CD4-positive, CD25-positive, alpha-beta regulatory T cell (primary cell): ENCODE results near the gene GTF3C4. TPM values are rescaled to one million over a fixed set of nuclear protein-coding genes. Genes with fewer than 3 reads are reported as not detected.
A peak's percentile ranks its signal among the peaks of the same experiment; 100 is the strongest.
"Not testable (repeated sequence)": the region's sequence is repeated elsewhere in the genome, so short reads cannot be mapped to it uniquely, and the experiment has no call there.

Experiments used
- ATAC-seq, 2 donors: fragments of 150-1000 bp; cut with Tn5 transposase; one replicate each; pipeline ENCODE4 v1.10.0; 2021; ENCODE audit warnings: low read depth in 2 of 2, moderate number of reproducible peaks in 2 of 2, moderate library complexity in 1 of 2
- DNase-seq, 3 donors: peaks; one replicate each; pipeline versions ENCODE4 v3.0.0 to v3.0.0-alpha.2; 2012 to 2022; ENCODE audit warnings: mixed read lengths in 1 of 3
- H3K27ac ChIP-seq: one replicate; pipeline ENCODE4 v1.7.0; 2013; ENCODE audit warnings: mild to moderate bottlenecking, low read length; ENCODE audit not compliant: insufficient read depth, poor library complexity, severe bottlenecking
- H3K27me3 ChIP-seq: one replicate; pipeline ENCODE4 v1.7.0; 2013; ENCODE audit warnings: low read length; ENCODE audit not compliant: control insufficient read depth, insufficient read depth
- H3K36me3 ChIP-seq: one replicate; pipeline ENCODE4 v1.7.0; 2013; ENCODE audit warnings: mild to moderate bottlenecking, low read length, moderate library complexity; ENCODE audit not compliant: control insufficient read depth, insufficient read depth
- H3K4me1 ChIP-seq: 2 replicates; pipeline ENCODE4 v1.7.0; 2013; ENCODE audit warnings: mild to moderate bottlenecking, low read length; ENCODE audit not compliant: insufficient read depth, control insufficient read depth, poor library complexity, severe bottlenecking
- H3K4me3 ChIP-seq: one replicate; pipeline ENCODE4 v1.7.0; 2013; ENCODE audit warnings: low read depth, mild to moderate bottlenecking, low read length, moderate library complexity
- H3K9me3 ChIP-seq, 2 experiments: 1 replicate in 1 of 2; 2 replicates in 1 of 2; pipeline ENCODE4 v1.7.0; 2013; ENCODE audit warnings: low read length in 2 of 2, mild to moderate bottlenecking in 1 of 2, moderate library complexity in 1 of 2; ENCODE audit not compliant: control insufficient read depth in 2 of 2
- H3K27ac Mint-ChIP-seq, 3 donors: one replicate each; pipeline ENCODE4 v1.8.0; 2020 to 2022; ENCODE audit warnings: mild to moderate bottlenecking in 3 of 3, mixed read lengths in 3 of 3, moderate library complexity in 2 of 3
- H3K27me3 Mint-ChIP-seq: one replicate; pipeline ENCODE4 v1.8.0; 2022; ENCODE audit warnings: mild to moderate bottlenecking, mixed read lengths
- H3K36me3 Mint-ChIP-seq: one replicate; pipeline ENCODE4 v1.8.0; 2020; ENCODE audit warnings: mixed read lengths
- H3K4me1 Mint-ChIP-seq, 4 donors: one replicate each; pipeline ENCODE4 v1.8.0; 2020 to 2022; ENCODE audit warnings: mixed read lengths in 4 of 4, mild to moderate bottlenecking in 1 of 4
- H3K4me3 Mint-ChIP-seq, 4 donors: one replicate each; pipeline ENCODE4 v1.8.0; 2020 to 2022; ENCODE audit warnings: mild to moderate bottlenecking in 4 of 4, mixed read lengths in 4 of 4, moderate library complexity in 3 of 4
- H3K9me3 Mint-ChIP-seq, 7 donors: one replicate each; pipeline ENCODE4 v1.8.0; 2020 to 2022; ENCODE audit warnings: mixed read lengths in 7 of 7, mild to moderate bottlenecking in 3 of 7, moderate library complexity in 2 of 7
- polyA plus RNA-seq, 4 donors: library from polyadenylated mRNA; unstranded; fragments of 300-500 nt; fragmentation: Illumina TruSeq; gene quantifications; one replicate each; pipeline ENCODE4 v1.2.3, GENCODE V29; 2021
- total RNA-seq: library from RNA; stranded (reverse); gene quantifications from one replicate; pipeline ENCODE4 v1.2.3, GENCODE V29; 2022

Gene GTF3C4
- total and polyA plus RNA-seq, 5 donors from 2014 or later: 2.8 to 10.2 (median 3.7) TPM

DNA sequence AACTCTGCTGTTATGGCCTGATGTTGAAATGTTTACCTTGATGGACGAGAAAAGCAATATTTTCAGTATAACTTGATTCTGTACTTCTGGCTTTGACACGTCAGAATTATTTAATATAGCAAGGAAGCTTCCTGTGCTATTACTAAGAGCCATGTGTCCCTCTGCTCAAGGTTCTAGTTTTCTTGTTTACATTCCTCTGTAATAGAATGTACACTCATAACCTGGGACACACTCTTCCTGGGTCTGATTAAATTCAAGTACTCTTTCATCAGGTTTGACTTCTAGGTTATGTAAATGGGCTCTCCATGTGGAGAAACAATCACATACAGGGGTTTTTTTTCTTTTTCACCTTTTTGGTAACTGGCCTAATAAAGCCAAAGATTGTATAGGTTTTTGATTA is 33.1 kb downstream of the GTF3C4 start:
- Histone ChIP-seq H3K36me3 (no peaks in the 10 kb centered on the region), H3K4me3 (no peak overlapping the region), H3K9me3 (peaks cover 2 to 4% of the 10 kb centered on the region in 2 experiments), H3K27me3 (peaks cover 2% of the 10 kb centered on the region), H3K27ac (no peak overlapping the region), H3K4me1 (no peaks in the 10 kb centered on the region)
- Mint-ChIP-seq H3K4me3 (peak overlapping the region in 1 of 4 donors; percentile 67), H3K4me1 (peaks cover 0 to 4% (median 0%) of the 10 kb centered on the region in 4 donors), H3K36me3 (no peaks in the 10 kb centered on the region), H3K27ac (no peak overlapping the region), H3K27me3 (peaks cover 32% of the 10 kb centered on the region), H3K9me3 (peaks cover 0 to 7% (median 0%) of the 10 kb centered on the region in 7 donors)
- DNase-seq (no peak), ATAC-seq (no peak)

DNA sequence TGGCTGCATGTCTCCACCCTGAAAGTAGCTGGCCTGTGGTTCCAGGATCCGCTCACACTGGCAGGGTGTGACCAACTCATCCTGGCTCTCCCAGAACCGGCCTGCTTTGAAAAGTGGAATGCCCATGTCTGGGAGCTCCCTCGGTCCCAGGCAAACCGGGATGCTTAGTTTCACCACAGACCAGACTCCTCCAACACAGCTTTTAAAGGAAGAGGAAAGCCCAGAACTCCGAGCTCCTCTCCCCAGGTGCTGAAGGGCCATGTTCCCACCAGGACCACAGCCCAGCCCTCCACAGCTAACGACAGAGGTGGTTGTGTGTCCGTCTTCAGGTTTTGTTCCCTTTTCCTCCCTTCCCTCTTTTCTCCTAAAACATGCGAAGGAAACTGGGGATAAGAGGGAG is 38.0 kb downstream of the GTF3C4 start:
- no peaks in the 10 kb centered on the region for H3K9me3 Mint-ChIP-seq
- Histone ChIP-seq H3K4me3 (no peak overlapping the region), H3K27ac (no peak overlapping the region), H3K36me3 (no peaks in the 10 kb centered on the region), H3K9me3 (no peaks in the 10 kb centered on the region), H3K4me1 (no peaks in the 10 kb centered on the region), H3K27me3 (no peaks in the 10 kb centered on the region)
- peaks cover 0 to 4% (median 0%) of the 10 kb centered on the region in 4 donors for H3K4me1 Mint-ChIP-seq
- DNase-seq (no peak), ATAC-seq (no peak)
- no peaks in the 10 kb centered on the region for H3K36me3 Mint-ChIP-seq
- no peak overlapping the region for H3K27ac Mint-ChIP-seq
- H3K27me3 Mint-ChIP-seq: peaks cover 31% of the 10 kb centered on the region
- H3K4me3 Mint-ChIP-seq: no peak overlapping the region

DNA sequence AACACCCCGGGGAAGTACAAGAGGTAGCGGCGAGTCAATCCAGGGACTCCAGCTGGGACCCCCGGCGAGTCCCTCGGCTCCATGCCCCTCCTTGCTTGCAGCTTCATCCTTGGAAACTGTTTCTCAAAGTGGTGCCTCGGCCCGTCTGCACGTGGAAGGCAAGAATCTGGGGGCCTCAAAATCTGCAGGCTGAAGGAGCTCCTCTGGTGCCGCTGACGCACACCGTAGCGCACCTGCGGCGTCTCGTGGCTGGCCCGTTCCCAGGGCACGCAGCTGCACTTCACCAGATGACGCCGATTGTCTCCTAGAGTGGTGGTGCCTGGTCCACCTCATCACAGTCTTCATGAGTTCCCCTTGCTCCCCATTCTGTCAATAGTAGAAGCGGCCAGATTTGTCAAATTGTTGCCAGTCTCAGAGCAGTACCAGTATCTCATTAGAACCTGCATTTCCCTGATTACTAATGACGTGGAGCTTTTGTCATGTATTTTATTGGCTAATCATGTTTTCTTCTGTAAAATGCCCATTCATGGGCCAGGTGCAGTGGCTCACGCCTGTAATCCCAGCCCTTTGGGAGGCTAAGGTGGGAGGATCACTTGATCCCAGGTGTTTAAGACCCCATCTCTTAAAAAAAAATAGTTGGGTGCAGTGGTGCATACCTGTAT is 38.6 kb downstream of the GTF3C4 start:
- no peaks in the 10 kb centered on the region for H3K4me1 ChIP-seq
- ATAC-seq: no peak
- H3K36me3 ChIP-seq: no peaks in the 10 kb centered on the region
- H3K9me3 Mint-ChIP-seq: no peaks in the 10 kb centered on the region
- H3K27ac ChIP-seq: no peak overlapping the region
- H3K27me3 Mint-ChIP-seq: peaks cover 26% of the 10 kb centered on the region
- H3K9me3 ChIP-seq: no peaks in the 10 kb centered on the region
- H3K27me3 ChIP-seq: no peaks in the 10 kb centered on the region
- H3K4me3 Mint-ChIP-seq: no peak overlapping the region
- H3K27ac Mint-ChIP-seq: no peak overlapping the region
- H3K4me3 ChIP-seq: no peak overlapping the region
- H3K4me1 Mint-ChIP-seq: peaks cover 0 to 4% (median 0%) of the 10 kb centered on the region in 4 donors
- no peaks in the 10 kb centered on the region for H3K36me3 Mint-ChIP-seq
- no peak for DNase-seq

DNA sequence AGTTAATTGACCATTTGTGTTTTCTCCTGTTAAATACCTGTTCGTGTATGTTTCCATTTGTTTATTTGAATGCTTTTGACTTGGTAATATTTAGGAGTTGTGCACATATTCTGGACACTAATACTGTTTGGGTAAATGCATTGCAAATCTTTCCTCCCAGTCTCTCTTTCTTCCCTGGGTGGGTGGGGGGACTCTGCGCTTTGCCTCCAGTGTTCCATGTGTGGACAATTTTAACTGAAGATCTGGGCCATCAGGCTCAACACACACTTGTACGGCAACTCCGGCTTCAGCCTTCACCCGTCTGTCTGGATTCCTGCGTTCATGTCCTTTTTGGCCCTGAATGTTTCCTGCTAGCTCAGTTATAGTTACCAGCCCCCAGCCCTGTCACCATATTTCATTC is 40.1 kb downstream of the GTF3C4 start:
- no peak overlapping the region for H3K4me3 ChIP-seq
- peaks cover 14% of the 10 kb centered on the region for H3K27me3 Mint-ChIP-seq
- no peaks in the 10 kb centered on the region for H3K36me3 Mint-ChIP-seq
- H3K4me1 ChIP-seq: no peaks in the 10 kb centered on the region
- H3K4me3 Mint-ChIP-seq: no peak overlapping the region
- H3K27ac ChIP-seq: no peak overlapping the region
- peaks cover 0 to 4% (median 0%) of the 10 kb centered on the region in 4 donors for H3K4me1 Mint-ChIP-seq
- no peaks in the 10 kb centered on the region for H3K36me3 ChIP-seq
- H3K9me3 ChIP-seq: no peaks in the 10 kb centered on the region
- no peak for ATAC-seq
- DNase-seq: no peak
- no peaks in the 10 kb centered on the region for H3K27me3 ChIP-seq
- H3K9me3 Mint-ChIP-seq: no peaks in the 10 kb centered on the region
- peak overlapping the region in 1 of 3 donors; percentile 39 for H3K27ac Mint-ChIP-seq

DNA sequence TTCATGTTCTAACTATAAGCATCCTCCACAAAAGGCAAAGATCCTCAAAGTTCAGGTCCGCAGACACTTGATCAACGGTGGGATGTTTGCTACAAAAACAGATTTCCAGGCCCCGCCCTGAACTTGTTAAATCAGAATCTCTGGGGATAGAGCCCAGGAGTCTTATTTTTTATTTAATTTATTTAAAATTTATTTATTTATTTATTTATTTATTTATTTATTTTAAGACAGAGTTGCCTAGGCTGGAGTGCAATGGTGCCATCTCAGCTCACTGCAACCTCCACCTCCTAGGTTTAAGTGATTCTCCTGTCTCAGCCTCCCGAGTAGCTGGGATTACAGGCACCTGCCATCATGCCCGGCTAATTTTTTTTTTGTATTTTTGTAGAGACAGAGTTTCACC is 40.9 kb downstream of the GTF3C4 start:
- not testable (repeated sequence) for H3K4me3 ChIP-seq, H3K9me3 ChIP-seq, H3K36me3 ChIP-seq, H3K4me1 Mint-ChIP-seq, H3K27ac Mint-ChIP-seq, H3K4me1 ChIP-seq, H3K4me3 Mint-ChIP-seq, H3K27me3 Mint-ChIP-seq, H3K27me3 ChIP-seq, DNase-seq, H3K27ac ChIP-seq, H3K36me3 Mint-ChIP-seq, H3K9me3 Mint-ChIP-seq, ATAC-seq

DNA sequence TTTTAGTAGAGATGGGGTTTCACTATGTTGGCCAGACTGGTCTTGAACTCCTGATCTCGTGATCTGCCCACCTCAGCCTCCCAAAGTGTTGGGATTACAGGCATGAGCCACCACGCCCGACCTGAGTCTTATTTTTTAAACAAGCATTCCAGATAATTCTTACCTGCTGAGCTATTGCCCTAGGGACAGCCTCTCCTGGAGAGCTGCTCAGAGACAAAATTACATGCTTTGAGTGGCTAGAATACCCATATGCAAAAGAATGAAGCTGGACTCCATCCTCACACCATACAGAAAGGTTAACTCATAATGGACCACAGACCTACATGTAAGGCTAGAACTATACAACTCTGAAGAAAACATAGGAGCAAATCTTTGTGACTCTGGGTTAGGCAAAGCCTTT is 41.6 kb downstream of the GTF3C4 start:
- Histone ChIP-seq H3K36me3 (no peaks in the 10 kb centered on the region), H3K9me3 (no peaks in the 10 kb centered on the region), H3K4me1 (no peaks in the 10 kb centered on the region), H3K4me3 (no peak overlapping the region), H3K27ac (no peak overlapping the region), H3K27me3 (no peaks in the 10 kb centered on the region)
- H3K4me3 Mint-ChIP-seq: no peak overlapping the region
- peaks cover 5% of the 10 kb centered on the region for H3K27me3 Mint-ChIP-seq
- H3K9me3 Mint-ChIP-seq: no peaks in the 10 kb centered on the region
- DNase-seq (no peak), ATAC-seq (no peak)
- H3K36me3 Mint-ChIP-seq: no peaks in the 10 kb centered on the region
- H3K4me1 Mint-ChIP-seq: peaks cover 0 to 4% (median 0%) of the 10 kb centered on the region in 4 donors
- no peak overlapping the region for H3K27ac Mint-ChIP-seq

DNA sequence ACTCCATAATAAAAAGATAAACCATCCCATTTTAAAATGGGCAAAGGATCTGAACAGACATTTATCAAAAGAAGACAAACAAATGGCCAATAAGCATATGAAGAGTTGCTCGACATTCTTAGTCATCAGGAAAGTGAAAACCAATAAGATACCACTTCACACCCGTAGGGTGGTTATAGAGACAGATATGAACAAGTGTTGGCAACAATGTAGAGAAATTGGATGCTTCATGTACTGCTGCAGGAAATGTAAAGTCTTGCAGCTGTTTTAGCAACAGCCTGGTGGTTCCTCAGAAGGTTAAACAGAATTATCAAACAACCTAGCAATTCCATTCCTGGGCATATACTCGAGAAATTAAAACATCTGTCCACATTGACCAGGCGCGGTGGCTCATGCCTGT is 42.5 kb downstream of the GTF3C4 start:
- Histone ChIP-seq H3K4me3 (no peak overlapping the region), H3K9me3 (no peaks in the 10 kb centered on the region), H3K27me3 (no peaks in the 10 kb centered on the region), H3K36me3 (no peaks in the 10 kb centered on the region), H3K27ac (no peak overlapping the region), H3K4me1 (no peaks in the 10 kb centered on the region)
- Mint-ChIP-seq H3K27me3 (peaks cover 4% of the 10 kb centered on the region), H3K27ac (no peak overlapping the region), H3K4me1 (peaks cover 0 to 4% (median 0%) of the 10 kb centered on the region in 4 donors), H3K36me3 (no peaks in the 10 kb centered on the region), H3K4me3 (no peak overlapping the region), H3K9me3 (no peaks in the 10 kb centered on the region)
- ATAC-seq (no peak), DNase-seq (no peak)

DNA sequence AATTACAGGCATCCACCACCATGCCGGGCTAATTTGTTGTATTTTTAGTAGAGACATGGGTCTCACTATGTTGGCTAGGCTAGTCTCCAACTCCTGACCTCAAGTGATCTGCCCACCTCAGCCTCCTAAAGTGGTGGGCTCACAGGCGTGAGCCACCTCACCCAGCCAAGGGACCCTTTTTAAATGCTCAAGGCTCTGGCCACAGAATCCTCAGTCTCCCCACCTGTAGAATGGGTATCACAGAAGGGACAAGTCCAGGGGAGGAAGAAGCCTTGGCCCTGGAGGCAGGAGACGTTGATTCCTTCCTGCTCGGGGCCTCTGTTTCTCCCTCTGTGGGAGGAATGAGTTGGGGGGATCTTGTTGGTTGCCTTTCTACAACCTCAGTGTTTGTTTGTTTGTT is 45.7 kb downstream of the GTF3C4 start:
- DNase-seq (no peak), ATAC-seq (no peak)
- Histone ChIP-seq H3K4me1 (no peaks in the 10 kb centered on the region), H3K36me3 (no peaks in the 10 kb centered on the region), H3K27ac (no peak overlapping the region), H3K4me3 (no peak overlapping the region), H3K9me3 (no peaks in the 10 kb centered on the region), H3K27me3 (no peaks in the 10 kb centered on the region)
- Mint-ChIP-seq H3K9me3 (no peaks in the 10 kb centered on the region), H3K36me3 (no peaks in the 10 kb centered on the region), H3K4me3 (no peak overlapping the region), H3K27me3 (peaks cover 14% of the 10 kb centered on the region), H3K27ac (no peak overlapping the region), H3K4me1 (peaks cover 0 to 9% (median 5%) of the 10 kb centered on the region in 4 donors)
